GM08714 (cell line): ENCODE measurements around the gene XRCC2.

Source experiments
- H3K4me3 ChIP-seq: fragments of 200-500 bp; sonication (Bioruptor generic); 2 replicates; pipeline ENCODE4 v1.5.1; 2014; ENCODE audit warnings: mild to moderate bottlenecking, low read length, inconsistent platforms
- ZNF274 ChIP-seq: IDR thresholded peaks from 2 replicates; pipeline ENCODE4 v1.6.1; 2012; ENCODE audit warnings: mild to moderate bottlenecking, low read depth, low read length

Gene XRCC2

DNA sequence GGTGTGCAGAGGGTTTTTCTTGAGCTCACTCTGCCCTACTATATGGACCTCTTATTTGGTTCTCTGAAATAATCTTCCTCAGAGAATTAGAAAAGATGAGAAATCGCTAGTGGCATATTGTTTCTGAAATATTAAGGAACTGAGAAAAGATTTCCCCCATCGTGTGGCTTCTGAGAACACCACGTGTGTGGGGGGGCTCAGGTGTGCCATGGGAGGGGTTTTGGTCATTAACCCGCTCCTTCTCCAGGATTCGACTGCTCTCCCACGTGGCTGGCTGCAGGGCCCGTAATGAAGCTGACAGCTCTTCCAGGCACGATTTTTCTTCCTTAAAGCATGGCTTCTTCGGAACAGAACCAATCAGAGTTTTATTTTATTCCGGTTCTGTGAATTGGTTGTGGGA lies 67.7 kb downstream of the XRCC2 start:
- TF ChIP-seq ZNF274: no peak
- H3K4me3 ChIP-seq: no peak overlapping the region

DNA sequence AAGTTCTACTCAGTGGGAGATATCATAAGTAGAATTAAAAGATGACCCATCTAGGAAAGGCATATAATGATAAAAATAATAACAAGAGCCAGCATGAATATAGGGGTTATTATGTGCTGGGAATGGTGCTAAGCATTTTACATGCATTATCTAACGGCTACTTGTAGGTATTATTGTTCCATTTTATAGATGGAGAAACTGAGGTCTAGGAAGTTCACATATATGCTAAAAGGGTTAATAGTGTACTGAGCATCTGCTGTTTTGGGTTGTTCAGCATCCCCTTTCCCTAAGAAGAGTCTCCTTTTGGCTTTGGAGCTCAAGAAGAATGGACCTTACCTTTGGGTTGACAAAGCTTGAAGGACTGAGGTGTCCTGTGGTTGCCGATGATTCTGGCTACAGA lies 68.9 kb downstream of the XRCC2 start:
- TF ChIP-seq ZNF274: no peak
- H3K4me3 ChIP-seq: no peak overlapping the region

DNA sequence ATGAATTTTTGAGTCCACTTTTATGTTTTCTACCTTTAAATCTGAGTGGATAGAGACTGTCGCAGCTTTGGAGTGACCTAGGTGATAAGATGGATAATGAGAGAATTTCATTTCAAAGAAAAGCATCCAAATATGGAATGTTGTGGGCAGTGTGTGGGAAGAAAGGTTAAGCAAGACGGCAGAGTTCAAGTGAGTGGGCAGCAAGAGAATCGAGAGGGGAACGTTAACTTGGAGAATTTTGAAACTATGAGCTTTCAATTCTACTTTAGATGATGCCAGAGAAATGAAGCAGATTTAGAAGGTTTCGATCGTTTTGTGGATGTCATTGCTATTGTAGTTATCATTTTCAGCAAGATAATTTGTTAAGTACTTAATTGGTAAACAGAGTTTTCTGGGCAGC lies 73.0 kb downstream of the XRCC2 start:
- TF ChIP-seq ZNF274: no peak

DNA sequence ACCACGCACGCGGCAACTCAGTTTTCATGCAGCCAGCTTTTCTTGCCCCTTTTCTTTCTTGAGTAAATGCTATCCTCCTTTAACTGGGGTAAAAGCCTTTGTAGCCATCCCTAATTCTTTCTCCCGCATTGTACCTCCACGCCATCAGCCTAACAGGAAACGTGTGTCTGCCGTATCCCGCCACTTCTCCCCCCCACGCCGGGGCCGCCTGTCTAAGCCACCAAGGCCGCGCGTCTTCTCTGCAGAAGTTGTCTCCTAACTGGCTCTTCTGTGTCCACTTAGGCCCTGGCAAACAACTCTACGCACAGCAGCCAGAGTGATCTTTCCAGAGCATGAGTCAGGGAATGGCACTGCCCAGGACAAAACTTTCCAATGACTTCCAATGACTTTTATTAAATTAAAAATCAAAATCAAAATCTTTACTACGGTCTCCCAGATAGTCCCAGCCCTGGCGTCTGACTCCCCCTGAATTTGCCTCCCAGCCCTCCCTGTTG lies 74.6 kb downstream of the XRCC2 start:
- TF ChIP-seq ZNF274: no peak

More for the DNA sequence above, 73.0 kb downstream of the XRCC2 start:
- no peak overlapping the region for H3K4me3 ChIP-seq

DNA sequence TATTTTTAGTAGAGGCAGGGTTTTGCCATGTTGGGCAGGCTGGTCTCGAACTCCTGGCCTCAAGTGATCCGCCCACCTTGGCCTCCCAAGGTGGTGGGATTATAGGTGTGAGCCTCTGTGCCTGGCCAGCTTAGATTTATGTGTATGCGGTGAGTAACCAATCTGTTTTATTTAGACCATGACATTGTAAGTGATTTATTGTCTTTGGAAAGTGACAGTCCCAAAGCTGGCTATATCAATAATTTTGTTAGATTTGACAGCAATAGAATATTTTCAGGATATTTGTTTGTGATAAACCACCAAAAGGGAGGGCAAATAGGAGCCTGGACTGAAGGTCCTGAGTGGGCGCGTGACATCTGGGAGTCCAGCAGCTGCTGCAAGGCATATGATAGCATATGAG lies 75.7 kb downstream of the XRCC2 start:
- no peak for TF ChIP-seq ZNF274
- H3K4me3 ChIP-seq: no peak overlapping the region

More for the DNA sequence above, 74.6 kb downstream of the XRCC2 start:
- H3K4me3 ChIP-seq: no peak overlapping the region

DNA sequence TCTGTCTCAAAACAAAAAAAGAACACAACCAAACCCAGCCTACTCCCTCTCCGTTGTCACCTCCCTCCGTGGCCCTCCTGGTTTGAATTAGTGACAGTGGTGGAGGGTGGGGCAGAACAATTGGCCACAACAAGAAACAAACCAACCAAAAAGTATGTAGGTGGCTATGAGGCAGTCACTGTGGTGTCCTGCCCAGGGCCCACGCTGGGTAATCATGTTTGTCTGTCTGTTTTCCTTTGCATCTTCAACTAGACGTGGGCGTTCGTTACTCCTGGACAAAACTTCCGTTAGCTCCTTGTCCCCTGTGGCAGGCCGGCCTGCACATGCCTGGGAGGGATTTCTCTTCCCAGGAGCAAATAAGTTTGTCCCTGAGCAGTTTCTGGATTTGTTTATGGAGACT lies 78.4 kb downstream of the XRCC2 start:
- no peak overlapping the region for H3K4me3 ChIP-seq
- TF ChIP-seq ZNF274: no peak

DNA sequence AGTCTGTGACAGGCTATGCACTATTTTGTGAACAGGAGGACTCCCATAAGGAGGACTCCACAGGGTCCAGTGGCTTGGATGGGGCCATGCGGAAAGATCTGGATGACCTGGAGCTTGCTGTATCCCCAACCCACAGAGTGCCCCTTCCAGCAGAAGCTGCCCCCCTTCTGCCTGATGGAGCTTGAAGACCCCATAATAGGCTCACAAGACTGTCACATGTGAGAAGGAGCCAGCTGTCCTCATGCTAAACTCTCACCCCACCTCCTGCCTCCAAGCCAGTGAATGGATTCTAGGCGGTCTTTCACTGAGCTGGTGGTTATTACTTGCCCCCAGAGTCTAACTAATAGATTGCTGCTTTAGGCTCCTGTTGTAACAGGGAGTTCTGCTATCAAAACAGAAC lies 79.1 kb downstream of the XRCC2 start:
- H3K4me3 ChIP-seq: no peak overlapping the region
- TF ChIP-seq ZNF274: no peak
